Stimulated activated CD8-positive, alpha-beta memory T cell treated with anti-CD3 and anti-CD28 coated beads, Interleukin-7, amount 100 ng/mL, for 1 hour (primary cell): ENCODE results near the gene TTLL12.

Experiments used
- DNase-seq, 2 donors: peaks; one replicate each; pipeline ENCODE4 v3.0.0-alpha.2; 2020; ENCODE audit warnings: low read depth in 2 of 2

Gene TTLL12

DNA sequence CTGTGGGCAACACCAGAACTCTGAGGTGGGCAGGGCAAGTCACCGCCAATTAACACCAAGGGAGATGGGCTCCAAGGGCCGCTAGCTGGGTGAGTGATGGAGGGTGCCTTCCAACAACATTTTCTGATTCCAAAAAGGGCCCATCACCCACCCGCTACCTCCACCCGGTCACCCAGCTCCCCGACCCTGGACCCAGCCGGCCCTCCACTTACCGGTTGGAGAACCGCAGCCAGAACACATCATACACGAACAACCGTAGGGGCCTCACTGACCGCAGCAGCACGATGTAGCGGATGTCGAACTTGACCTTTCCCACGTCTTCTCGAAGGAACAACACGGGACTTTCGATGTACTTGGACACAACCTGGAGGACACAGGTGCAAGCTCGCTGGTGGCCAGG, 14.7 kb downstream of the TTLL12 start:
- DNase-seq = no peak

DNA sequence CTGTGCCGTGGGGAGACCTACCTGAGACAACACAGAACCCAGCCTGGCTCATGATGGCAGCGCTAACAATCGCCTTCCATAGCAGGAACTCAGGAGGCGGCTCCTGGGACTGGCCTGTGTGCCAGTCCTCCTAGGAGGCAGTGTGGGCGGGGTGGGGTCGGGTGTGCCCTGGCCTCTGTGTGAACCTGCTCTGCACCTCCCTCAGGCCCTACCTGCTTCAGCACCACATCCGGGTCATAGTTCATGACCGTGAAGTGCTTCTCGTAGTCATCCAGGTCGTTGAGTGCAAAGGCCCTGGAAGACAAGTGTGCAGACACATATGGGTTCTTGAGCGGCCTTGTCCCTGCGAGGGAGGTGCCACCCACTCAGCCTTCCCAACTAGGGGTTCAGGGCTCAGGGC, 15.3 kb downstream of the TTLL12 start:
- DNase-seq = no peak

DNA sequence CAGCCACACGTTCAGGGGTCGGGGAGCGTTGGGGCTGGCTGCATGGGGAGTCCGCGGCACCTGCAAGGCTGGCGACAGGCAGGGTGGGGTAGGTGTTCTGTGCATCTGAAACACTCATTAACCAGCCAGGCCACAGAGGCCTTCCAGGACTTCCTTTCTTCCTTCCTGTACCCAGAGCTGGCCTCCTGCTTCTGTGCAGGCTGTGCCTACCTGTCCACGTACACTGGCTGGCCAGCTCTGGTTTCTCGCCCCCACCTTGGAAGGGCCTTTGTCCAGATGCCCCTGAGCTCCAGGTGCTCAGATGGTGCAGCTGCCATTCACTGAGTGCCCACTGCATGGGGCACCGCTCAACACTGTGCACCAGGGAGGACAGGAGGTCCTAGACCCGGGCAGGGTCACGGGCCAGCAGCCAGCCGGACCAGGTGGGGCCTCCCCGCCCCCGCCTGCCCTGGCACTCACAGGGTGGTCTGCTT, 15.9 kb downstream of the TTLL12 start:
- no peak for DNase-seq

DNA sequence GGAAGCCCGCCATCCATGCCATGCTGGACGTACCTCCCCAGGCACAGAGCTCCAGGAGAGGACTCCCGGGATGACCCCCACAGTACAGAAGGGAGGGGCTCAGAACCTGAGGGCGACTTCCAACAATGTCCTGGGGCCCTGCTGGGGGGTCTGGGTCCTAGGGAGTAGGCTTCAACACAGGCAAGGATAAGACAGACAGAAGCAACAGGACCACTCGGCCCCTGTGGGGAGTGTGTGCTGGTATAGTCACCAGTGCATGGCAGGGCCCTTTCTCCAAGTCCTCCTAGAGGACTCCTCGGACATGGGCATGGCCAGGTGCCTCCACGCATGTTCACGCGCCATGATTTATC, 16.8 kb downstream of the TTLL12 start:
- no peak for DNase-seq

DNA sequence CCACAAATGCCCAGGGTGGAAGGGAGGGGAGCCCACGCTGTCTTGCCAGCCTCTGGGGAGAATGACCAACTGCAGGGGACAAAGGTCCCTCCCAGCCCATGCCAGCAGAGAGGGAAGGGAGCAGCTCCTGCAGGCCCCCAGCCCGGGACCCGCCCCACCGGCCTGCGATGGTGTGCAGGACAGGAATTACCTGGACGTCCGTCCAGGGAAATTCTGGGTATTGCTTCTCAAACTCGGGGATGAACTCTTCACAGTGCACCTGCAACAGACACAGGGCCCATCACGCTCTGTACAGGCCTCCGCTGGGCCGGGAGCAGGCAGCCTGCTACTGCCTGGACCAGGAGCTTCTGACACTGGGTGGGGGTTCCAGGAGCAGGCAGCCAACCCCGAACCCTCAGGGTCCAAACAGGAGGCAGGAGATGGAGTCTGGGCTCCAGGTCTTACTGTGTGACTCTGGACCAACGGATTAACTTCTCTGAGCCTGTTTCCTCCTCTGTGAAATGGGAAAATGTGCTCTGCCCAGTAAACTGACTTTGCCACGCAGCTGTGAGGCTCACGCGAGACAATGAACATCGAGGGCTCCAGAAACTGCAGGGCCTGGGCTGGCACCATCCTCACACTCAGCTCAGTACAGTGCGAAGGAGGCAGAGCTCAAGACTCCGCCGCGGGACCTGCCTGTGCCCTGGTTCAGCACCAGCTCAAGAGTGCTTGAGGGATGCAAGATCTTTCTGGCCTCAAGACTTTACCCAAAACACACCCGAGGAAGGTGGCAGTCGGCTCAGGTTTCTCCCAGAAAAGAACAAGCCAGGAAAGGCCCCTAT, 17.4 kb downstream of the TTLL12 start:
- no peak for DNase-seq

DNA sequence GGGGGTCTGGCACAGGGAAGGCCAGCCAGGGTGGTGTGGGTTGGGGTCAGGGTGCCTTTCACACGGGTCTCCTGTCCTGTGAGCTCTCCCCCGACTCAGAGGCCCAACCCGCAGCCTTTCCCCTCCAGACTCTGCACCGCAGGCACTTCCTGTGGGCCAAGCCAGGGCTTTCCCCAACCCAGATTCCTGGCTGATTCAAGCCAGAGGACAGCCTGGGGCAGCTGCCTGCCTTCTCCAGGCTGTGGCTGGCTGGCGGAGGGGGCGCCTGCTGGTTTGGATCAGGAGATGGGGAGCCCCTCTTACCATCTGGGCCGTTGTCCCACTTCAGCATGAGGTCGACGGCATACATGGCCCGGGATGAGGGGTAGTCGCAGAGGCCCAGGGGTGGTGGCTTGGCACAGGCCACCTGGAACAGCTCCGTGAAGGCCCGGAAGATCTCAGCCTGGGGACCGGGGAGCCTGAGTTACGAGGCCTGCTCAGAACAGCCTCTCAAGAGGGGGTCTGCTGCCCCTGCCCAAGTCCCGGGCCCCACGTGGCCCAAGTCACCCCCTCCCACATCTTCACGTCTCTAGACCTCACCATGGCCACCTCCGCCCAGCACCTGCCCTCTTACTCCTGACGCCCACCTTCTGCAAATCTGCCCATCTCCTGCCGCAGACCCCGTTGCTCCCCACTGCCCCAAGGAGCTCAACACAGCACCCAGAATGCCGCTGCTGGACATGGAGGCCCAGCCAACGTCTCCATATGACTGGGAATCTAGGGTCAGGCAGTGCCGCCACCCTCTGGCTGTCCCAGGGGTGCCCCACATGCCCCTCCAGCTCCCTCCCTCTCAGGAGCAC, 18.2 kb downstream of the TTLL12 start:
- DNase-seq = no peak

DNA sequence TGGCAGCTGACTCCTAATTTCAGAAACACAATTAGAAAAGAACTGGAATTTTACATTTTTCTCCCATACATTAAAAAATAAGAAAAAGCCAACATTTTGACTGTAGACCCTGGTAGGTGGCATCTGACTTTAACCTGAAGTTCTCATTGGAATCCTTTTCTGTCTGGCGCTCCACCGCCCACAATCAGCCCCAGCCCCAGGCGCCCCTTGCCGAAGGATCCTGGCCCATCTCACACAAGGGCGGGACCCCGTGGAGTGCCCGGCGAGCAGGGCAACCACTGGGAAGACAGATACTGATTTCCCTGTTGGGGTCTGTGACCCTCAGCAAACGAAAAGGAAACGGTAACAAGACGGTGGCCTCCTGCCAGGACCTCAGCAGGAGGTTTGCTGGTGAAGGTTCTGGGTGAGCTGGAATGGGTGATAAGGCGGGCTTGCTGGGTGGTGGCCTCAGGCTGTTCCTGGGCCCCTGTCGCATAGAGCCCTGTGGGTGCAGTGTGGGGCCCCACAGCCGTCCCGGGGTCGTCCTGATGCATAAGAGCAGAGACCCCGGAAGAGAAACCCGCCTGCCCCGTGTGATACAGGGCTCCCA, 19.8 kb downstream of the TTLL12 start:
- DNase-seq = no peak

DNA sequence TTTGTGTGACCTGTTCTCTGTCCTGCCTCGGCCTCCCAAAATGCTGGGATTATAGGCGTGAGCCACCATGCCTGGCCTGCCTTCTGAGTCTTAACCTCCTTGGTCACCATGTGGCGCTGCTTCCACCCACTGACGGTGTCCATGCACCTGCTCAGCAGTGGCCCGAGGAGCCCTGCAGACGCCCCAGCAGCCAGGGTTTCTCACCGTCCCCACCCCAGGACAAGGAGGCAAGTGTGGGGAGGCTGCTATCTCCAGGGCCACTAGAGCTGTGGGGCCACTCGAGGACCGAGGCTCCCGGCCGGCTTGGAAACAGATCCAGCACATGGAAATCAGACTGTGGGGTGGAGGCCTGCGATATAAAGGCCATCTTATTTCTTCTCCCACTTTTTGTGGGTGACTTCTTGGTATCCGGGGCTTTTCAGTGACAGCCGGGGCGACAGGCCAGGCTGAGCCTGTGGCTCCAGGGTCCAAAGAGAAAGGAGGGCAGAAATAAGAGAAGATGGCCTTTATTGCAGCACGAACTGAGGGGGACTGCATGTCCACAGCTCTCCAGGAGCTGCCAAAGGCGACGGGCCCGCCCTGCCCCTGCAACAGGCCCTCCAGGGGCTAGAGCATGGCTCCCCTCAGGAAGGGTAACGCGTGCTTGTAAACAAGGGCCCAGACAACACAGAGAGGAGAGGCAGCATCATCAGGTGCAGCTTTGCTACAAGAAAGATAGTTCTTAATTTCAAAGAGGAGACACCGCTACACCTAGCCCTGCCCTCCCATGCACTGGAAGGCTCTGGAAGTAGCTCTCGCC, 20.6 kb downstream of the TTLL12 start:
- no peak for DNase-seq

DNA sequence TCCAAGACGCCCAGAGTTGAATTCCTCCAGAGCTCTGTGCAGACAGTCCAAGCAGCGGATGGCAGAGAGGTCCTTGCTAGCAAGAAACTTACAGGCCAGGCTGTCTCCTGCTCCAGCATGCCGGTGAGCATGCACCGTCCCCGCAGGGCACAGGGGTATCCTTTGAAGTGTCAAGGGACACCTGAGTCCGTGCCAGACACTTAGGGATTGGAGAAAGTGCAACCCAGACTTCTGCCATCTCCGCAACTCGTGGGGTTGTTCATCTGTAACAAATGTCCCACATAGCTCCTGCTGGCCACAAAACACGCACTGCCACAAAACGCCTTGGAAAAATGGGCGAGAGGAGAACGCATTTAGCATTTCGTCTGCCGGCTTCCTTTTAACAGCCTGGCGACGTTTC, 22.3 kb downstream of the TTLL12 start:
- no peak for DNase-seq

DNA sequence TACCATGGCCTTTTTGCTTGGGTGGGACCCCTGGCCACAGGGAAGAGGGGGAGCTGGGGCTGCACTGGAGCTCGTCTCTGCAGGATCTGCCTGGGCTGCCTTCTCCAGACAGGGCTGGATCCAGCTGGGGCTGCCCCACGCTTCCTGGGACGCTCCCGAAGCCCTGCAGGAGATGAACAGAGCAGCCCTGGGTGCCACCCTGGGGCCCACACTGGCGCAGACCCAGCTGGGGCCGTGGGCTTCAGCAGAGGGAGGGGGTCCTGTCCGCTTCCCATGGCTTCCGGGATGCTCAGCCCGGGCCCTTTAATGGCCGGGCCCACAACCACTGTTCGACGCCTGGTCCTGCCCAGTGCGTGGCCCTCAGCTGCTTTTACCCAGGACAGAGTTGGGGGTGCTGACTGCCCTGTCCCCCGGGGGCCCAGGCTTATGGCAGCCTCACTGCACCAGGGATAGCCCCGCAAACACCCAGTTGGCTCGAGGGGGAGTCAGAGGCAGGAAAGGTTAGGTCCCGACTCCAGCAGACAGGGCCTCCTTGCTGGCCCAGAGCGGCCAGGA, 23.6 kb downstream of the TTLL12 start:
- no peak for DNase-seq

DNA sequence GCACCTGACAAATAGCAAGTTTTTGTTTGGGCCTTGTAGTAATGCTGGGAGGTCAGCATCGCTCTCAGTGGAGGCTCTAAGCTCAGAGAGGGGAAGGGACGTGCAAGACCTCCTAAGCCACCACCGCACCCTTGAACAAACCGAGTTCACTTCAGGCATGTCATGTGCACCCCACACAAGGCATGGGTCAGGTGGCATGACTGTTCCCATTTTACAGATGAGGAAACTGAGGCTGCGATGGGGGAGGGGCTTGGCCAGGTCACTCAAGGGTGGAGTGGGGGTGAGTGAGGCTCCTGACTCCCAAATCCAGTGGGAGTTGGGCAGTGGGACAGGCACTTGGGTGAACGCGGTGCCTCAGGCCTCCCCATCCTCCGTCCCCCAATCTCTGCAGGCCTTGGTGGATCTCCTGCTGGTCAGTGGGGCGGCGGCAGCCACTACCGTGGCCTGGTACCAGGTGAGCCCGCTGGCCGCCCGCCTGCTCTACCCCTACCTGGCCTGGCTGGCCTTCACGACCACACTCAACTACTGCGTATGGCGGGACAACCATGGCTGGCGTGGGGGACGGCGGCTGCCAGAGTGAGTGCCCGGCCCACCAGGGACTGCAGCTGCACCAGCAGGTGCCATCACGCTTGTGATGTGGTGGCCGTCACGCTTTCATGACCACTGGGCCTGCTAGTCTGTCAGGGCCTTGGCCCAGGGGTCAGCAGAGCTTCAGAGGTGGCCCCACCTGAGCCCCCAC, 24.4 kb downstream of the TTLL12 start:
- no peak for DNase-seq

DNA sequence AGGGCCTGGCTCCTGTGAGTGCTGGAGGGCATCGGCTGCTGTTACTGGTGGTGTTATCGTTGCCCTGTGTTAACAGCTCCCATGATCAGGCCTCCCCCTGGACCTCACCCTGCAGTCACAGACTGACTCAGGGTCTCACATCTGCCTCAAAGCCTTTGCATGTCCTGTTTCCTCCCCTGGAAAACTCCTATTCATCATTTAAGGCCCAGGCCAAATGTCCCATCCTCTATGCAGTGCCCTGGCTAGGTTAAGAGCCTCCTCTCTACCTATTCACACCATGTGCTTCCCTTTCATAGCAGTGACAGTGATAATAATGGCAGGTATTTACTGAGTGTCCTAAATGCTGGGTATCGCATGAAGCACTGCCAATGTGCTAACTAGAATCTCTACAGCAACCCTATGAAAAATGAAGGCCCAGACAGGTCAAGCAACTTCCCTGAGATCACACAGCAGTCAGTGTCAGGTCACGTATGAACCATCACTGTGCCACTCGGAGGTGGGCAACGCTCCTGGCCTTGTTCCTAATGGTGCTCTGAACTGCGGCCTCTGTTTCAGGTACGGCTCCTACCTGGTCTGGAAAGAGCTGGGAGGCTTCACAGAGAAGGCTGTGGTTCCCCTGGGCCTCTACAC, 26.3 kb downstream of the TTLL12 start:
- no peak for DNase-seq

DNA sequence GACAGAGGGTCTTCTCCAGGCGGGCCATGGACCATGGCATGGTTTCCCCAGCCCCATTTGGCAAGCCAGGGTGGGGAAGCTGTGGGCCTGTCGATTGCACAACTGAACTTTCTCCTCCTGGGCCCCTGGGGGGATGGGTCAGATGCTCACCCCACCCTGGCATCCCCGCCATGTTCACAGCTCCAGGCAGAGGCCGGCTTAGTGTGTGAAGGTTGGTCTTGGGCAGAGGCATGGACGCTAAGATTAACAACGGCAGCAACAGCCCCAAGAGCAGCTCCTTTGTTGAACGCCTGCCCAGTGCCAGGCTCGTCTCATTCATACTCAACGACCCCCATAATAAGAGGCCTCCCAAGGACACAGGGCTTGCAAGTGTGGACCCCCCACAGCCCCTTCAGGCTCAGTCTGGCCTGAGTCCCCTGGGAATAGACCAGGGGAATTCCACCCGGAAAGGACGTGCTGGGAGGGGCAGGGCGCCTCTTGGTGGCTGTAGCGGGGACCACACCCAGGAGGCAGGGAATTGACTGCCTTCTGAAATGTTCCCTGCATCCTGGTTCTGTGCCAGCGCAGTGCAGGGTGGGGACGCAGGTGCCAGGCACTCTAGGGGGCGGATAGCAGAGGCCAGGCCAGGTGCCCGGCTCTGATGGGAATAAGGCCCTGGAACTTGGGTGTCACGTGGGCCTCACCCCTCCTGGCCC, 27.3 kb downstream of the TTLL12 start:
- DNase-seq = no peak

DNA sequence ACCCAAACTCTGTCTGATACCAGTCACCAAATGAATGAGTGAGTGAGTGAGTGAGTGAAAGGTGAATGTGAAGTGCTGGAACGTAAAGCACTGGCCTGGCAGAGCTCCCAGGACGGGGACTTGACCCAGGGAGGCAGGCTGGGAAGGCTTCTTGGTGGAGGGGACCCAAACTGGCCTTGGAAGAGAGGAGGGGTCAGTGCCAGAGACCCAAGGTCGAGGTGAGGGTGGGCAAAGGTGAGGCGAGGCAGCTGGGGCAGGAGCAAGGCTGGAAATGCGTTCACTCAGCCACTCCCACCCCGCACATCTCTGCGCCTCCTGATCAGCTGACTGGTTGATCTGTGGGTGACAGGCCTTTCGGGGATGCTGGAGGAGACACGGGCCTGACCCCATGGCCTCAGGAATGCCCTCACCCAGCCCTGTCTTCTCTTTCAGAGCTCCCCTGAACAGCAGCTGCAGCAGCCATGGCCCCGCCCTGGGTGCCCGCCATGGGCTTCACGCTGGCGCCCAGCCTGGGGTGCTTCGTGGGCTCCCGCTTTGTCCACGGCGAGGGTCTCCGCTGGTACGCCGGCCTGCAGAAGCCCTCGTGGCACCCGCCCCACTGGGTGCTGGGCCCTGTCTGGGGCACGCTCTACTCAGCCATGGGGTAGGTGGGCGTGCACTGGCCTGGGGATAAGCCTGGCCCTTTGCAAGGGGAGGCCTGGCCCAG, 28.0 kb downstream of the TTLL12 start:
- DNase-seq = no peak

DNA sequence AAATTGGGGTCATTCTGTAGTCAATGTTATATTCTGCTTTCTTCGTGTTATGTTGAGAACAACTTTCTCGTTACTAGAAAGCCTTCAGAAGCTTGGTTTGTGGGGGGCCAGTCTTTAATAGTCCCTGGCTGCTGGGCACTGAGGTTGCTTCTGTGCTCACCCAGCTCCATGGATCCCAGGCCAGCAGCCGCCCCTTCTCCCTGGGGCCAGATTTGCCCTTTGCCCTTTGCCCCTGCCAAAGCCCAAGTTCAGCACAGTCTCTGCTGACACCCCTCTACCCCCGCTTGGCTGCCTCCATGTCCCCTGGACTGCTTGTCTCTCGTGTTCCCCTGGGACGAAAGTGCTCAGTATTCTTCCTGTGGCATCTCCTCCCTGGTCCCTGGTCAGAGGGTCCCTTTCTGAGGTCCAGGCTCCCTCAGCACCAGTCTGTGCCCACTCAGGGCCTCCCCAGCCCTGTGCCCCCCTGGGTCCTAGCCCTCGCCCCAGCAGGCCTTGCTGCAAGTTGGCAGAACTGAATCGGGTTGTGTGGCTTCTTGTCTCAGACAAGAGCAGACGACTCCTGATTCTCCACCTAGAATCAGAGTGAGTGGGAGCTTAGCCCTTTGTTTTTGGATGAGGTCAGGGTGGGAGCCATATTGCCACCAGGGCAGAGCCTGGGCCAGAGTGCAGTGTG, 28.9 kb downstream of the TTLL12 start:
- no peak for DNase-seq

DNA sequence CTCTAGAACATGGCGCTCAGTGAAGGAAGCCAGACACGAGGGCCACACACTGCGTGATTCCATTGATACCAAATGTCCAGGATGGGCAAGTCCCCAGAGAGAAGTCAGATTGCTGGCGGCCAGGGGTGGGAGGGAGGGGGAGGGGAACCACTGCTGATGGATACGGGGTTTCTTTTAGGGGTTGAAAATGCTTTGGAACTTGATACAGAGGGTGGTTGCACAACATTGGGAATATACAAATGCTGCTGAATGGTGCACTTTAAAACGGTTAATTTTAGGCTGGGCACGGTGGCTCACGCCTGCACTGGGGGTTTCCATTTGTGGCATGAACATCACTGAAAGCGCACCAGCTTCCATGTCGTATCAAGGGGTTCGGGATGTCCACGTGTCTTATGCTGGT, 30.5 kb downstream of the TTLL12 start:
- DNase-seq = no peak

DNA sequence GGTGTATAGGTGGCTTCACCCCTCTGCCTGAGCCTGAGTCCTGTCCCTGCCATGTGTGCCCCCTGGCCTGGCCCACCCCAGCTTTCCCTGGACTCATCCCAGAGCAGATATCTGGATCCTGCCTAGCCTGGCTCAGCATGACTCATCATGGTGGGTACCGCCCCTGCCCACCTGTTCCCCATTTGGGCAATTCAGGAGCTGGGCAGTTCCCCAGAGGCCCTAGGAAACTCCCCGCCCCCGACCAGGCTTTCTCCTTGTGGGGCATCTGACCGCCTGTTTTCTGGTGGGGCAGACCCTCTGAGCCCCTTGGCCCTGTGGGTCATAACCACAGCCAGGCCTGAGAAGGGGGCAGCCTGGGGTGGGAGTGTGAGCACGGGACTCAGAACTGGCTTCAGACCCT, 31.1 kb downstream of the TTLL12 start:
- no peak for DNase-seq

DNA sequence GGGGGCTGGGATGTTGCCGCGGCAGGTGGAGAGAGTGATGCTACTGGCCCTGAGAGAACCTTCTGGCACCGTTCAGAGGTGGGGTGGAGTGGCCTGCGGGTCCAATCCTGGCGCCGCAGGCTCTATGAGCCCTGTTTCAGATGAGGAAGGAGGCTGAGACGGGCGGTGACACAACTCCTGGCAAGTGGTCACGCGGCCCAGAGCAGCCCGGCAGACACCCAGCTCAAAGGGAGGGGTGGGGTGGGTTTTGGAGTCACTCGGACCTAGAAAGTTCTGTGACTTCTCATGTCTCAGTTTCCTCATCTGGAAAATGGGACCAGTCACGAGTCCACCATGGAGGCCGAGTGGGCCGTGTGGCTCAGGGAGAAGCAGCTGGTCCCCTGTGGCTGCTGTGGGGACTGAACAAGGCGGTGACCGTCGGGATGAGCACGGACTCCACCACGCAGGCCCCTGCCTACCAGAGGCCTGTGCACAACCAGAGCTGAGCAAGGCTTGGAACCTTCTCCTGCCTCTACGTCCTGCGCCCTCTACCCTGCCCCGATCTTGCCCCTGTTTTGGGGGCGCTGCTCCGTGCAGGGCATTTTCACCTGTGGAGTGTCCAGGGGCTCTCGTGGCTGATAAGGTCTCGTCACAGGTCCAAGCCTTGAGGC, 31.9 kb downstream of the TTLL12 start:
- no peak for DNase-seq
